CD4-positive, alpha-beta T cell treated with Interleukin-2 at 100 ng/mL for 4 hours (primary cell): ENCODE results near the gene LIMS2.

Experiments used
- DNase-seq: peaks from one replicate; pipeline ENCODE4 v3.0.0-alpha.2; 2020; ENCODE audit warnings: low spot score

LIMS2 gene

DNA sequence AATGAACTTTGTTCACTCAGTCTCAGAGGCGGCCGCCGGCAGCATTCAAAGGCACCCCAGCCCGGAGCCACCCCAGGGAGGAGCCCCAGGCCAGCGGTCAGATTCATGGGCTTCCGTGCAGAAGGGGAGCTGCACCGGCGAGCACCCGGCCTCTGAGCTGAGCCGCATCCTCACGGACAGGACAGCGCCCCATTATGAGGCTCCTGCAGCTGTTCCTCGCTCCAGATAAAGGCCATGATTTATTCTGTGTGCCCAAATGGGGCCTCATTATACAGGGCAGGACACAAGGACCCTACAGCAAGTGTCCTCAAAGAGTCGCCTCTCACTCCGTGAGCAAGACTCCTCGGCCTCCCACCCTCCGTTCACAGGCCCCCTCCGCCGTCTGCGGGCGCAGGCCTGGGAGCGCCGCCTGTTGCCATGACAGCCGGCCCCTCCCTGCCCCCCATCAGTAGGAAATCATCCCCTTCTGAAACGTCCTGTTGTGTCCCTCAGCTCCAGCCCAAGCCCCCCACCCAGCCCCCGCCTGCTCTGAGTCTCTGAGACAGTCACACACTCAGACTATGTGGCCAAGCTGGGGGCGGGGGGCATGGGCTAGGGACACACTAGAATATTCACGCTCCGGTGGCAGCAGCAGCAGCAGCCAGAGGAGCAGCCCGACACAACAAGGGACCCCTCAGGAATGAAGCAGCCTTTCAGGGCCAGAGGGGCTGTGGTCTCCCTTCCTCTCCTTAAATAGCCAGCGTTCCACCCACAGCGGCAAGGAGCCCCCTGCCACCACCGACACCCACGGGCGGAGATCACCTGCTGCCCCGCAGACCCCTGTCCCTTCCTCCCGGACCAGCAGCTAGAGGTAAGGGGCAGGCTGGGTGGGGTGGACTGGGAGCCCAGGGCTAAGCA lies 29.7 kb downstream of the LIMS2 start, which contains the start of gene GPR17:
TSS of gene GPR17 (plus strand) at position 759 of the 897 bp plus-strand sequence. CDS start 4,583 bp downstream, outside the sequence.
- no peak for DNase-seq

DNA sequence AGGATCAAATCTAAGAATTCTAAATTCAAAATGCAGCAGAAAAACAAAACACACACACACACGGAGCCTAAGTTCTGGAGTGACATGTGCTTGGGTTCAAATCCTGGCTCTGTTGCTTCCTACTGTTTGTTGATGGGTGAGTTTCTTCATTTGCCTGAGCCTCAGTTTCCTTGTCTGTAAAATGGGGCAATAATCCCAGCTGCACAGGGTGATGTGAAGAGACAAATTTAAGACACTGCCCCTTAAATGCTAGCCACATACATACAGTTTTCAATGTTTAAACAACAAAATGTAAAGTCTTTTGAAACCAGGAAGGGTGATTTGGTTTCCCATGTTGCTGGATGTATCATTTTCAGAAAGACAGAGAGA lies 30.3 kb downstream of the LIMS2 start:
- no peak for DNase-seq

GRCh38 chr2:127644066-127645025 lies 31.0 kb downstream of the LIMS2 start:
- no peak for DNase-seq

DNA sequence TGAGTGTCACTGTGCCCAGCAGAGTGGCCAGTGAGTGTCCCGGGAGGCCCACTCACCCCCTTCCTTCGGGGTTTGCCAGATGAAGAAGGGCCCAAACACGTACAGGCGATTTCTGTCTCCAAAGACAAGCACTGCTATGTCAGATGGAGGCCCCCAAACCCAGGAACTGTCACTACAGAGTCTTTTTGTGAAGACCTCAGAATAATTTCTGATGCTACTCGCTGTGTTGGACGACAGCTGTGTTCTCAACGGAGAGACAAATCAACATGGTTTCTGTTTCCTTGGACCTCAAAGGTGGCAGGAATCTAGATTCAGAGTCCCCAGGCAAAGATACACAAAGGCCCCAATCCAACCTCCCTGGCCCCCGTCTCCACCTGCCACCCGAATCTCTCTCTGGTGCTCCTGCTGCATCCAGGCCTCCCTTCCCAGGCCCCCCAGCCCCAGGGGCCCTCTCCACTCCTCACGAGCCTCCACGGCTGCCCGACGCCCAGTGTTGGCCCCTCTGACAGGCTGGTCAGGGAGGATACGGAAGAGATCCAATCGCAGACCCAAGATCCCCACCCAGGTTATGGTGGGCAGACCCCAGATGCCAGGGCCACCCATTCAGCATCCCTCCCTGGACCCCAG lies 31.8 kb downstream of the LIMS2 start:
- DNase-seq: no peak

DNA sequence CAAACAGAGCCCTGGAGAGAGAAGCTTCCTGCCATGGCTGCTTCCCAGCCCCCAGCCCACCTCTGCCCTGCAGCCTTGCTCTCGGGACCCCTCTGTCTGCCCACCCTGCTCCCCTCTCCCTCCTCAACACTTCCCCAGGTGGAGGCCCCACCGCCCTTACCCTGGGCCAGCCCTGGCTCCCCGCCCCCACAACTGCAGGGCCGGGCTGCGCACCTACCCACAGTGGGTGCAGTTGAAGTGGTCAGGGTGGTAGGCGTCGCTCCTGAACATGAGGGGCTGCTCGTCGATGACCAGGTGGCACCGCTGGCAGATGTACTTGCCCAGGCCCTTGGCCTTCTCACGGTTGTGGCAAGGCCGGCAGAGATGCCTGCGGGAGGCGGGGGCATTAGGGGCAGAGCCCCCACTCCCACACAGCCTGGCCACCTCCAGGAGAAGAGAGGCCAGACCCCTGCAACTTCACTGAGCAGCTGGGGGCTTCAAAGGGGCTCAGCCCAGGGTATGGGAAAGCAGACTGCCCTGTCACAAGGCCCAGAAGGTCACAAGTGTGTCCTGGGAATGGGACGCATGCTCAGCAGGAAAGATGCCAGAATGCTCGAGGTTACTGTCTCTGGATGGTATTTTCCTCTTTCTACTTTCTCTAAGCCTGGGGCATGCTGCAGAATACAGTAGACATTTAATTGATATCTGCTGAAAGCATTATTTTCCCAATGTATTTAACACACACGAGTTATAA lies 32.5 kb downstream of the LIMS2 start:
- no peak for DNase-seq

GRCh38 chr2:127641846-127642507 lies 33.4 kb downstream of the LIMS2 start:
- DNase-seq: peak; percentile 51

GRCh38 chr2:127641133-127641532 lies 34.2 kb downstream of the LIMS2 start:
- no peak for DNase-seq

DNA sequence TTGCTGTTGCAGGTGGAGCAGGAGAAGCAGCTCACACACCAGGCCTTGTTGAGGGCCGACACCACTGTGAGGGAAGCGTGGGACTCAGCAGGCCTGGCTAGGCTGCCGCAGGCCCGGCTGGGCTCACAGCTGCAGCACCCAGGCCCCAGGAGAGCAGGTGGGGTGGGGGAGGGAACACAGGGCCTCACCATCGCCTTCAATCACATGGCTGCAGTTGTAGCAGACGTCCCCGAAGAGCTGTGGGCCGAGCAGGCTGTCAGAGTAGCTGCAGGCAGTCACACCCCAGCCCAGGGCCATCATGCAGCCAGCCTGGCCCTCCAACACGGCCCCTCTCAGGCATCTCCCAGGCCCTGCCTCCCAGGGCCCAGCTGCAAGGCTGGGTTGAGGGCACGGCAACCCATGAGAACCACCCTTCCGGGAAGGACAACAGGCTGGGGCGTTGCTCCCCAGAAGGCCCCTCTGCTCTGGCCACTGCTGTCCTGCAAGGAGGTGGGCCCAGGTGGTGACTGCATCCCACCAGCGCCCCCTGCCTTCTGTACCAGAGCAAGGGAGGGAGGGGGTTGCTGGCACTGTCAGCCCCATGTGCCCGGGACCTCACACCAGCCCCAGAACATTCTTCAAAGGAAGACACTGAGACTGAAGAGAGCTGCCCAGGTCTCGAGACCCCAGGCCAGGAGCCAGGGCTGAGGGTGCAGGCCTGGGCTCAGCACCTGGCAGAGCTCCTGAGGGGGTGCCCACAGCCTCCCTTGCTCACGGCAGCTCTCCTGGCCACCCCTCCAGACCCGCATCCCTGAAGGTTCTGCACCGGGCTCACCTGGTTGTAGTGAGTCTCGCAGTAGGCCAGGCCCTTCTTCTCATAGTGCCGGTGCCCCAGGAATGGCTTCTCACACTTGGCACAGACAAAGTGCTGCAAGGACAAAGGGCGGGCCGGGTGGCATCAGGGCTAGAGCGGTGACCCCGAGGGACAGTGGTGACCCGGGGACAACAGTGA lies 35.0 kb downstream of the LIMS2 start:
- DNase-seq: peak; percentile 18

GRCh38 chr2:127639111-127639474 lies 36.2 kb downstream of the LIMS2 start:
- DNase-seq: no peak

DNA sequence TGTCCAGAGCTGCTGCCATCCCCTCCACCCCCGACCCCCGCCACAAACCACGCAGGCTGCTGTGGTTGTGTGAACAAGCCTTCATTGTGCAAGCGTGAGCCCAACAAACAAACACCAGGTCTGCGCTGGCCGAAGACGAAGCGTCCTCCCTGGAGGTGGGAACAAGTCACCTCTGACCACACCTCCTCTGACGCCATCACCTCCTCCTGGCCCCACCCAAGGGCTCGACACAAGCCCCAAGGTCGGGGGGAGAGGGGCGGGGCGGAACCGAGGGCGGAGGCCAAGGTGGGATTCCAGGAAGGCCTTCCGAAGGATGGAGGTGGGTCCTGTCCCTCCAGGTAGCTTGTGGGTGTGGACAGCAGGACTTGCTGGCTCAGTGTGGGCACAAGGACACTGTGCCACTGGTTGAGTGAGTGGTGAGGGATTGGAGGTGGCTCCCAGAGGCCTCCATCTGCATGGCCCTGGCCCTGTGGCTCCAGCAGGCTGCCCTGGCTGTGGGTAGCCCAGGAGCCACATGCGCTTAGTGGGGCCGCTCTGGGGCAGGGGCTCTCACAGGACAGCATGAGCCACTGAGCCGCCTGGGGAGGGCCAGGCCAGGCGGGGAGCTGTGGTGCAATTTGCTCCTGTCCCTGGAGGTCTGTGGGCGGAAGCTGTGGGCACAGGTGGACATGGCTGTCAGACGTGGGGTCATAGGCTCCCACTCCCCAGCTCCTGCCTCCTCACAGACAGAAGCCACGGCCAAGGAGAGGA lies 36.8 kb downstream of the LIMS2 start:
- DNase-seq: no peak

DNA sequence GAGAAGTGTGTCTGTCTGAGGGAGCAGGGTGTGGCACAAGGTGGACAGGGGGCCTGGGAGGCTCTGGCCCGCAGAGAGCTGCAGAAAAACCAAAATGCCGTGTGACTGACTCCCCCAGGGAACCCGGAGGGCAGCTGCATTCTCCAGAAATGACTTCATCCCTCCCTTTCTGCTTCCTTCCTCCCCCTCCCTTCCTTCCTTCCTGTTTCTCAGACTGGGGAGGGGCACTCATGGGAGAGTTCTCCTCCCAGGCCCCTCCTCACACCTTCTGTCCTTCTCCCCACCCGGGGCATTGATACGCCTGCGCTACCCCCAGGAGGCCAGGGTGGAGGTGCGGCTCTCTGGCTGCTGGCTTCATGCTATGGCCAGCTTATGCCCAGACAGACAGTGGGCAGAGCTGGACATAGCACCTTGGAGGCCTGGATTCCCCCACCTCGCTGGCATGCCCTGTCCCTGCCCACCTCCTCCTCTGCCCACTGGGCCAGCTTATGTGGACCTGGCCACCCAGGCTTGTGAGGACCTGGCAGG lies 37.5 kb downstream of the LIMS2 start:
- DNase-seq: peak; percentile 17

DNA sequence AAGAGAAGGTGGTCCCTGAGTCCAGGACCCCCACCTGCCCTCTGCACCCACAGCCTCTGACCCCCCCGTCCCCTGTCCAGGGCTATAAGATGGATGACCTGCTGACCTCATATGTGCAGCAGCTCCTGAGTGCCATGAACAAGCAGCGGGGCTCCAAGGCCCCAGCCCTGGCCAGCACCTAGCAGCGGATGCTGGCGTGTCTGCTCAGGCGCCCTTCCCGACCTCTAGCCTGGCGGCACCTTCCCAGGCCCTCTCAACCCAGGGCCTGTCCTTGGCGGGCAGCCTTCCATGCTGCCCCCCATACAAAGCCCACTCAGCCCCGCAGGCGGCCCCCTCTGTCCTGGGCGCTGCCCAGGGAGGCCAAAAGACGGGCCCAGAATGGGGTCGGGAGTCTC lies 38.1 kb downstream of the LIMS2 start:
- no peak for DNase-seq

DNA sequence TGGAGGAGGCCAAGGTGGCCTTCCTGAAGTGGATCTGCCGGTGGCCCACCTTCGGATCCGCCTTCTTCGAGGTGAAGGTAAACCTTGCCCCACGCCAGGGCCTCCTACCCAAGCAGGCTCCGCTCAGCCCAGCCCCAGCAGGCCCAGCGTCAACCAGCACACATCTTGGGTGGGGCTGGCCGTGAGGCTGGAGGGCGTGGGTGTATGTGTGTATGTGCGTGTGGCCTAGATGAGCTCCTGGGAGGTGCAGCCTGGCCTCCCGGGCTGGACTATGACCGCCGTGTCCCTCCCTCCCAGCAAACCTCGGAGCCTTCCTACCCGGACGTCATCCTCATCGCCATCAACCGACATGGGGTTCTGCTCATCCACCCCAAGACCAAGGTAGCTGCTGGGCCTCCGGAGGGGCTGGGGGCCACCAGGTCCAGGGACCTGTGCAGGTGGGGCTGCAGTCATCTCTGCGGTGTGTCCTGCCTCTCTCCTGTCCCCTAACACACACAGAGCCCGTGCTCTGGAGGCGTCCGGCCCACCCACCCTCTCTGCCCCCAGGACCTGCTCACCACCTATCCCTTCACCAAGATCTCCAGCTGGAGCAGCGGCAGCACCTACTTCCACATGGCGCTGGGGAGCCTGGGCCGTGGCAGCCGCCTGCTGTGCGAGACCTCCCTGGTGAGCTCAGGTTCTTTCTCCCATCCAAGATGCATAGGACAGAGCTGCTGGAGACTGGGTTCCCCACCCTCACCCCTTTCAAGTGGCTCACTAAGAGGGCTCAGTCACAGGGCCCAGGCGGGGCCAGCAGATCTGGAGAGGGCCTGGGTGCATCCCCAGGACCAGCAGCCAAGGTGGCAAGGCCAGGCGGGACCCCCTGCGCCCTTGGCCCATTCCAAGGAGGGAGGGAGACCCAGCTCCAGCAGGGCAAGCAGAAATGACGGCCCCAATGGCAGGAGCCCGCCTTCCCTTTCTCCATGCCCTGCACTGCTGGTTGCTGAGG lies 38.8 kb downstream of the LIMS2 start:
- no peak for DNase-seq

DNA sequence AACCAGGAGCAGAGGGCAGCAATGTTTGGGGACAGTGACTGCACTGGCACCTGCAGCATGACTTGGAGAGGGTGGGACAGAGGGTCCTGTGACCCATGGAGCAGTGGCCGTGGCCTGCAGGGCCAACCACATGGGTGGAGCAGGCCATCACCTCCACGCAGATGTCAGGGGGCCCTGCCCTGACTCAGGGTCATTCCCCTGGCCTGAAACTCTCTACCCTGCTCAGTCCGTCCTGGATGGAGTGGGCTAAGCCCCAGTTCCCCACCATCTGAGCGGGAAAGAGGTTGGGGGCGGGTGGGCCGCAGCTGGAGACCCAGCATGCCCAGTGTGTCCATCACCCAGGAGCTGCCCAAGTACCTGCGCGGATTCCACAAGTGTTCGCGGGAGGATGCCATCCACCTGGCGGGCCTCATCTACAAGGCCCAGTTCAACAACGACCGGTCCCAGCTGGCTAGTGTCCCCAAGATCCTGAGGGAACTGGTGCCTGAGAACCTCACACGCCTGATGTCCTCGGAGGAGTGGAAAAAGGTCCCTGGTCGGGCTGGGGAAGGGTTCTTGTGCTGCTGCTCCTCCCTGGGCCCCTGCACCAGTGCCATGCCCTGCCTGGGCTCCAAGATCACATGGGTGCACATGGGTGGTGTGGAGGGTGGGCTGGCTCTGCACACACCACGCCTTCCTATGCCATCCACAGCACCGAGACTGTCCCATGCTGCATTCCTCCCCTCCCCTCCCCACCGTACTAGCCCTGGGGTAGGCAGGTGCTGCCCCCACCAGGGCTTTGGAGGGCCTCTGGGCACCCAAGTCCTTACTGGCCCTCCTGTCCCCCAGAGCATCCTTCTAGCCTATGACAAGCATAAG lies 39.7 kb downstream of the LIMS2 start:
- no peak for DNase-seq

- no peak for DNase-seq
Observed at GRCh38 chr2:127634626-127635379, 40.5 kb downstream of the LIMS2 start.

GRCh38 chr2:127634066-127634617 lies 41.2 kb downstream of the LIMS2 start:
- no peak for DNase-seq
